HCT116 (cell line): ENCODE results near the gene POR. TPM values are rescaled to one million over a fixed set of nuclear protein-coding genes. Genes with fewer than 3 reads are reported as not detected.

Experiments
- ATAC-seq: fragments of 200-7000 bp; cut with Tn5 transposase; 2 replicates; pipeline ENCODE4 v1.9.1; 2020; ENCODE audit warnings: mild to moderate bottlenecking, moderate library complexity
- BruUV-seq: library from RNA; stranded (reverse); fragments of 400-500 nt; replicated peaks from 2 replicates; lab custom pipeline; 2021; lab: Mats Ljungman, UMichigan
- CTCF ChIA-PET: fragments of 300-600 bp; sonication (Branson Sonifier 250); formaldehyde crosslinking; loops from one replicate; lab custom pipeline; 2021; ENCODE audit warnings: antibody characterized with exemption; lab: Charles Lee
- POLR2A ChIA-PET: fragments of 300-600, 350-600 bp; sonication (Branson Sonifier 250); formaldehyde crosslinking; loops from one replicate; lab custom pipeline; 2021; ENCODE audit warnings: antibody characterized with exemption; lab: Charles Lee
- RAD21 ChIA-PET, 2 experiments: fragments of 300-600 bp; sonication (Branson Sonifier 250); formaldehyde crosslinking; loops; one replicate each; lab custom pipeline; 2023; ENCODE audit warnings: low total read pairs in 2 of 2; ENCODE audit not compliant: uncharacterized antibody in 2 of 2, unreplicated experiment in 2 of 2, low non-redundant PET in 1 of 2; lab: Charles Lee
- DNase-seq: peaks from one replicate; pipeline ENCODE4 v3.0.0-alpha.2; 2010; ENCODE audit warnings: low read depth, low spot score
- H2AFZ ChIP-seq: fragments of 200-600 bp; shearing (Covaris generic), sonication (generic); 2 replicates; pipeline ENCODE4 v1.6.1; 2017; ENCODE audit warnings: low read depth, mixed run types, mixed read lengths, antibody characterized with exemption, low read length; ENCODE audit not compliant: poor library complexity, severe bottlenecking
- H3K27ac ChIP-seq: 2 replicates; pipeline ENCODE4 v1.5.1; 2012; ENCODE audit warnings: low read depth, low read length
- H3K27me3 ChIP-seq: fragments of 200-600 bp; sonication (generic); 2 replicates; pipeline ENCODE4 v1.6.1; 2016; ENCODE audit warnings: mixed run types, low read length, mixed read lengths; ENCODE audit not compliant: insufficient read depth
- H3K36me3 ChIP-seq, 2 experiments: fragments of 200-500 bp in 1 of 2; fragments of 200-600 bp in 1 of 2; sonication (Bioruptor generic) in 1 of 2; sonication (generic) in 1 of 2; 2 replicates each; pipeline versions ENCODE4 v1.5.1 to v1.6.1; 2014 to 2016; ENCODE audit warnings: low read length in 2 of 2, inconsistent platforms in 1 of 2, mixed read lengths in 1 of 2, mixed run types in 1 of 2; ENCODE audit not compliant: insufficient read depth in 2 of 2, control insufficient read depth in 1 of 2
- H3K4me1 ChIP-seq, 2 experiments: fragments of 200-600 bp in 1 of 2; sonication (generic) in 1 of 2; 2 replicates each; pipeline versions ENCODE4 v1.5.1 to v1.6.1; 2012 to 2017; ENCODE audit warnings: low read length in 2 of 2, inconsistent platforms in 1 of 2, mild to moderate bottlenecking in 1 of 2, mixed read lengths in 1 of 2, mixed run types in 1 of 2, moderate library complexity in 1 of 2; ENCODE audit not compliant: insufficient read depth in 2 of 2, control insufficient read depth in 1 of 2
- H3K4me2 ChIP-seq: fragments of 200-600 bp; sonication (generic); 2 replicates; pipeline ENCODE4 v1.6.1; 2017; ENCODE audit warnings: mixed run types, low read length, mixed read lengths
- H3K4me3 ChIP-seq, 2 experiments: fragments of 200-600 bp in 1 of 2; sonication (generic) in 1 of 2; replicated peaks in 1 of 2; 2 replicates each; pipeline ENCODE4 v1.5.1; 2011 to 2016; ENCODE audit warnings: low read length in 2 of 2, control low read depth in 1 of 2, low read depth in 1 of 2, mild to moderate bottlenecking in 1 of 2, mixed read lengths in 1 of 2, mixed run types in 1 of 2
- H3K79me2 ChIP-seq: fragments of 200-600 bp; sonication (generic); 2 replicates; pipeline ENCODE4 v1.6.1; 2017; ENCODE audit warnings: mild to moderate bottlenecking, mixed run types, low read length, moderate library complexity, mixed read lengths; ENCODE audit not compliant: insufficient read depth
- H3K9ac ChIP-seq: fragments of 200-600 bp; sonication (generic); 2 replicates; pipeline ENCODE4 v1.6.1; 2016; ENCODE audit warnings: low read length, mixed read lengths
- H3K9me2 ChIP-seq: fragments of 200-600 bp; sonication (generic), shearing (Covaris generic); 2 replicates; pipeline ENCODE4 v1.6.1; 2017; ENCODE audit warnings: mixed run types, mild to moderate bottlenecking, moderate library complexity; ENCODE audit not compliant: insufficient read depth
- H3K9me3 ChIP-seq, 2 experiments: fragments of 200-500 bp in 1 of 2; fragments of 200-600 bp in 1 of 2; sonication (Bioruptor generic) in 1 of 2; sonication (generic) in 1 of 2; 2 replicates each; pipeline ENCODE4 v1.6.1; 2014 to 2017; ENCODE audit warnings: low read length in 2 of 2, mixed read lengths in 2 of 2, inconsistent platforms in 1 of 2, low read depth in 1 of 2, mild to moderate bottlenecking in 1 of 2, mixed run types in 1 of 2, moderate library complexity in 1 of 2; ENCODE audit not compliant: control insufficient read depth in 1 of 2, insufficient read depth in 1 of 2
- H4K20me1 ChIP-seq: fragments of 200-600 bp; sonication (generic), shearing (Covaris generic); 2 replicates; pipeline ENCODE4 v1.6.1; 2017; ENCODE audit warnings: mixed run types, mild to moderate bottlenecking, moderate library complexity; ENCODE audit not compliant: insufficient read depth
- CBX3 ChIP-seq: IDR thresholded peaks from 2 replicates; pipeline ENCODE4 v1.6.1; 2012; ENCODE audit warnings: low read depth
- CEBPB ChIP-seq: IDR thresholded peaks from 2 replicates; pipeline ENCODE4 v1.6.1; 2012; ENCODE audit warnings: low read depth
- CTCF ChIP-seq, 3 experiments: fragments of 200-600 bp in 1 of 3; sonication (generic) in 1 of 3; IDR thresholded peaks in 2 of 3; conservative IDR thresholded peaks in 1 of 3; 2 replicates each; pipeline ENCODE4 v1.5.1; 2012 to 2017; ENCODE audit warnings: low read depth in 2 of 3, low read length in 2 of 3, antibody characterized with exemption in 1 of 3, borderline replicate concordance in 1 of 3, control low read depth in 1 of 3, mild to moderate bottlenecking in 1 of 3, mixed read lengths in 1 of 3, mixed run types in 1 of 3, moderate library complexity in 1 of 3; ENCODE audit not compliant: insufficient read depth in 1 of 3
- EGR1 ChIP-seq: IDR thresholded peaks from 2 replicates; pipeline ENCODE4 v1.6.1; 2012; ENCODE audit warnings: low read depth
- ELF1 ChIP-seq: IDR thresholded peaks from 2 replicates; pipeline ENCODE4 v1.6.1; 2012; ENCODE audit warnings: low read depth, borderline replicate concordance
- EZH2 ChIP-seq: fragments of 200-600 bp; sonication (generic); IDR thresholded peaks from 2 replicates; pipeline ENCODE4 v1.6.1; 2017; ENCODE audit warnings: antibody characterized with exemption, mixed run types
- FOSL1 ChIP-seq: IDR thresholded peaks from 2 replicates; pipeline ENCODE4 v1.6.1; 2012; ENCODE audit warnings: low read depth
- JUND ChIP-seq: IDR thresholded peaks from 2 replicates; pipeline ENCODE4 v1.6.1; 2012
- MAX ChIP-seq: IDR thresholded peaks from 2 replicates; pipeline ENCODE4 v1.6.1; 2012
- POLR2A ChIP-seq: IDR thresholded peaks from 2 replicates; pipeline ENCODE4 v1.7.0; 2011; ENCODE audit warnings: borderline replicate concordance; ENCODE audit not compliant: insufficient read depth, insufficient read length; ENCODE audit errors: extremely low read depth
- REST ChIP-seq: IDR thresholded peaks from 2 replicates; pipeline ENCODE4 v1.6.1; 2012; ENCODE audit warnings: low read depth
- SIN3A ChIP-seq: IDR thresholded peaks from 2 replicates; pipeline ENCODE4 v1.6.1; 2012; ENCODE audit warnings: low read depth
- TCF7L2 ChIP-seq: IDR thresholded peaks from 2 replicates; pipeline ENCODE4 v1.7.0; 2011; ENCODE audit warnings: borderline replicate concordance, inconsistent platforms; ENCODE audit not compliant: insufficient read depth, insufficient read length; ENCODE audit errors: extremely low read depth
- YY1 ChIP-seq: IDR thresholded peaks from 2 replicates; pipeline ENCODE4 v1.6.1; 2011; ENCODE audit warnings: low read length, low read depth, moderate library complexity, mild to moderate bottlenecking; ENCODE audit not compliant: insufficient replicate concordance; ENCODE audit errors: extremely low read depth
- ZFX ChIP-seq: fragments of 450-650 bp; IDR thresholded peaks from 2 replicates; pipeline ENCODE4 v1.6.1; 2017
- ZNF274 ChIP-seq: fragments of 200-500 bp; sonication (Bioruptor generic); IDR thresholded peaks from 2 replicates; pipeline ENCODE4 v1.6.1; 2014; ENCODE audit warnings: mild to moderate bottlenecking, low read depth, low read length, inconsistent platforms
- intact Hi-C: fragments of 100-400 bp; cut with micrococcal nuclease; formaldehyde crosslinking; loops from 2 replicates; pipeline ENCODE4 v1.10.0; 2022
- total RNA-seq: library from RNA; stranded (reverse); gene quantifications from one replicate; pipeline ENCODE4 v1.2.1, GENCODE V29; 2021; ENCODE audit not compliant: unreplicated experiment
- TF ChIP-seq, protein P1 (sequence below): IDR thresholded peaks from 2 replicates; pipeline ENCODE4 v1.6.1; 2012
- TF ChIP-seq, protein P2 (sequence below): IDR thresholded peaks from 2 replicates; pipeline ENCODE4 v1.6.1; 2011; ENCODE audit warnings: mild to moderate bottlenecking, low read length, moderate library complexity; ENCODE audit not compliant: insufficient replicate concordance; ENCODE audit errors: extremely low read depth

Gene POR
- total RNA-seq, 1 experiment from 2014 or later, result 120 TPM

GRCh38 chr7:75987026-75987804 is 72.3 kb downstream of the POR start:
- no peak overlapping the region for H3K27ac ChIP-seq
- DNase-seq (no peak), ATAC-seq (no peak)
- H3K27me3 ChIP-seq, result no peaks in the 10 kb centered on the region
- H3K9me3 ChIP-seq, result no peaks in the 10 kb centered on the region
- TF ChIP-seq ELF1 (no peak), POLR2A (no peak), CBX3 (no peak), ZFX (no peak), CTCF (IDR thresholded peaks at IDR 0.05 in 2 of 3, conservative IDR thresholded peaks at IDR 0.05 in 1 of 3; ENCODE audit: borderline replicate concordance in 1 of 3, insufficient read depth in 1 of 3, low read depth in 2 of 3, low read length in 2 of 3) (no peak), YY1 (no peak), SIN3A (no peak), REST (no peak), TCF7L2 (no peak), EGR1 (no peak), EZH2 (no peak), ZNF274 (no peak), FOSL1 (no peak), CEBPB (no peak), JUND (no peak), MAX (no peak)
- TF ChIP-seq, protein P1, sequence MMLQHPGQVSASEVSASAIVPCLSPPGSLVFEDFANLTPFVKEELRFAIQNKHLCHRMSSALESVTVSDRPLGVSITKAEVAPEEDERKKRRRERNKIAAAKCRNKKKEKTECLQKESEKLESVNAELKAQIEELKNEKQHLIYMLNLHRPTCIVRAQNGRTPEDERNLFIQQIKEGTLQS, result no peak
- TF ChIP-seq, protein P2, sequence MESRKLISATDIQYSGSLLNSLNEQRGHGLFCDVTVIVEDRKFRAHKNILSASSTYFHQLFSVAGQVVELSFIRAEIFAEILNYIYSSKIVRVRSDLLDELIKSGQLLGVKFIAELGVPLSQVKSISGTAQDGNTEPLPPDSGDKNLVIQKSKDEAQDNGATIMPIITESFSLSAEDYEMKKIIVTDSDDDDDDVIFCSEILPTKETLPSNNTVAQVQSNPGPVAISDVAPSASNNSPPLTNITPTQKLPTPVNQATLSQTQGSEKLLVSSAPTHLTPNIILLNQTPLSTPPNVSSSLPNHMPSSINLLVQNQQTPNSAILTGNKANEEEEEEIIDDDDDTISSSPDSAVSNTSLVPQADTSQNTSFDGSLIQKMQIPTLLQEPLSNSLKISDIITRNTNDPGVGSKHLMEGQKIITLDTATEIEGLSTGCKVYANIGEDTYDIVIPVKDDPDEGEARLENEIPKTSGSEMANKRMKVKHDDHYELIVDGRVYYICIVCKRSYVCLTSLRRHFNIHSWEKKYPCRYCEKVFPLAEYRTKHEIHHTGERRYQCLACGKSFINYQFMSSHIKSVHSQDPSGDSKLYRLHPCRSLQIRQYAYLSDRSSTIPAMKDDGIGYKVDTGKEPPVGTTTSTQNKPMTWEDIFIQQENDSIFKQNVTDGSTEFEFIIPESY, result no peak
- H3K4me2 ChIP-seq, result no peak overlapping the region
- CTCF ChIA-PET, result no interaction called here
- POLR2A ChIA-PET, result no interaction called here
- BruUV-seq, result no TSS peak
- no peak overlapping the region for H2AFZ ChIP-seq
- H3K4me1 ChIP-seq, result peaks cover 19 to 37% of the 10 kb centered on the region in 2 experiments
- intact Hi-C loops, result no loop called here
- H4K20me1 ChIP-seq, result no peaks in the 10 kb centered on the region
- no peaks in the 10 kb centered on the region for H3K79me2 ChIP-seq
- H3K9ac ChIP-seq, result no peak overlapping the region
- no peaks in the 10 kb centered on the region for H3K9me2 ChIP-seq
- no peak overlapping the region for H3K4me3 ChIP-seq
- peaks cover 0 to 14% of the 10 kb centered on the region in 2 experiments; a peak in 2 of 4 replicates for H3K36me3 ChIP-seq
- RAD21 ChIA-PET, result no interaction called here
